Body of pancreas (tissue), 4 donors: ENCODE data around the gene METTL25B. TPM values are rescaled to one million over a fixed set of nuclear protein-coding genes. Genes with fewer than 3 reads are reported as not detected.

Experiments used
- ATAC-seq: fragments of 150-250 bp; one replicate; pipeline ENCODE4 v1.9.1; 2016
- DNase-seq, 4 donors: peaks; one replicate each; pipeline ENCODE4 v3.0.0-alpha.2; 2019
- H3K27ac ChIP-seq, 4 donors: fragments of 200-600 bp; sonication (generic); 1 replicate in 3 of 4; 2 replicates in 1 of 4; pipeline versions ENCODE4 v1.5.1 to v1.6.1; 2016 to 2019; ENCODE audit warnings: mild to moderate bottlenecking in 1 of 4, mixed read lengths in 1 of 4, moderate library complexity in 1 of 4
- H3K27me3 ChIP-seq, 2 donors: fragments of 200-600 bp; sonication (generic); one replicate each; pipeline ENCODE4 v1.6.0; 2016; ENCODE audit warnings: mild to moderate bottlenecking in 1 of 2
- H3K36me3 ChIP-seq, 2 donors: fragments of 200-600 bp; sonication (generic); replicated peaks in 1 of 2; 2 replicates each; pipeline ENCODE4 v1.5.1; 2016; ENCODE audit warnings: low read depth in 2 of 2; ENCODE audit not compliant: insufficient read depth in 1 of 2
- H3K4me1 ChIP-seq: fragments of 200-600 bp; sonication (generic); one replicate; pipeline ENCODE4 v1.6.0; 2016
- H3K4me3 ChIP-seq, 2 donors: fragments of 200-600 bp; sonication (generic); 1 replicate in 1 of 2; 2 replicates in 1 of 2; pipeline ENCODE4 v1.5.1; 2016 to 2019
- H3K9me3 ChIP-seq, 3 donors: fragments of 200-600 bp; sonication (generic); 1 replicate in 2 of 3; 2 replicates in 1 of 3; pipeline ENCODE4 v1.5.1; 2016
- POLR2A ChIP-seq, 3 donors: fragments of 450-650 bp; IDR thresholded peaks; one replicate each; pipeline ENCODE4 v1.6.1; 2016; ENCODE audit warnings: antibody characterized with exemption in 3 of 3, mild to moderate bottlenecking in 2 of 3
- WGBS, 2 donors: methylation state at CpG; one replicate each; pipeline ENCODE4 v1.1.5; 2017; 5-methylcytosine and 5-hydroxymethylcytosine counted together
- intact Hi-C: fragments of 100-400 bp; cut with DNase I; formaldehyde crosslinking; loops from one replicate; pipeline ENCODE4 v1.15.1; 2023
- total RNA-seq, 2 donors: library from RNA; depleted of rRNA; stranded (reverse); fragments of >200 nt; gene quantifications; one replicate each; pipeline ENCODE4 v1.1.0, GENCODE V29; 2016
- TF ChIP-seq, protein P1 (sequence below), 7 experiments: fragments of 450-650 bp in 4 of 7; fragments of 200-600 bp in 3 of 7; sonication (generic) in 3 of 7; IDR thresholded peaks; one replicate each; pipeline ENCODE4 v1.5.1; 2016 to 2019; ENCODE audit warnings: antibody characterized with exemption in 7 of 7

Gene METTL25B
- total RNA-seq, 2 donors from 2014 or later: 14.5 to 68.2 TPM

GRCh38 chr1:156747742-156748669 is 19.7 kb downstream of the METTL25B start:
- Histone ChIP-seq H3K4me3 (no peak overlapping the region), H3K27me3 (no peaks in the 10 kb centered on the region), H3K36me3 (peaks cover 0 to 3% of the 10 kb centered on the region in 2 donors), H3K4me1 (peaks cover 58% of the 10 kb centered on the region), H3K27ac (peak overlapping the region; percentile 92 to 99 (median 98)), H3K9me3 (no peaks in the 10 kb centered on the region)
- no peak for TF ChIP-seq POLR2A (IDR thresholded peaks at IDR 0.05)
- TF ChIP-seq, protein P1, sequence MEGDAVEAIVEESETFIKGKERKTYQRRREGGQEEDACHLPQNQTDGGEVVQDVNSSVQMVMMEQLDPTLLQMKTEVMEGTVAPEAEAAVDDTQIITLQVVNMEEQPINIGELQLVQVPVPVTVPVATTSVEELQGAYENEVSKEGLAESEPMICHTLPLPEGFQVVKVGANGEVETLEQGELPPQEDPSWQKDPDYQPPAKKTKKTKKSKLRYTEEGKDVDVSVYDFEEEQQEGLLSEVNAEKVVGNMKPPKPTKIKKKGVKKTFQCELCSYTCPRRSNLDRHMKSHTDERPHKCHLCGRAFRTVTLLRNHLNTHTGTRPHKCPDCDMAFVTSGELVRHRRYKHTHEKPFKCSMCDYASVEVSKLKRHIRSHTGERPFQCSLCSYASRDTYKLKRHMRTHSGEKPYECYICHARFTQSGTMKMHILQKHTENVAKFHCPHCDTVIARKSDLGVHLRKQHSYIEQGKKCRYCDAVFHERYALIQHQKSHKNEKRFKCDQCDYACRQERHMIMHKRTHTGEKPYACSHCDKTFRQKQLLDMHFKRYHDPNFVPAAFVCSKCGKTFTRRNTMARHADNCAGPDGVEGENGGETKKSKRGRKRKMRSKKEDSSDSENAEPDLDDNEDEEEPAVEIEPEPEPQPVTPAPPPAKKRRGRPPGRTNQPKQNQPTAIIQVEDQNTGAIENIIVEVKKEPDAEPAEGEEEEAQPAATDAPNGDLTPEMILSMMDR (IDR thresholded peaks at IDR 0.05): no peak
- DNase-seq: peak in 2 of 4 donors; percentile 13 to 15
- no peak for ATAC-seq
- 11 to 12% methylated on average over 8 of the region's 8 CpGs for WGBS, 2 donors
- intact Hi-C loops: no loop called here

GRCh38 chr1:156748670-156749418 is 20.6 kb downstream of the METTL25B start:
- DNase-seq (peak; percentile 49 to 76 (median 64)), ATAC-seq (no peak)
- peaks cover 0 to under 1% of the 10 kb centered on the region in 2 donors for H3K36me3 ChIP-seq
- intact Hi-C loops: no loop called here
- H3K27ac ChIP-seq: peak overlapping the region; percentile 92 to 99 (median 98)
- WGBS, 2 donors: 9 to 18% methylated on average over 9 of the region's 9 CpGs
- H3K4me1 ChIP-seq: peaks cover 63% of the 10 kb centered on the region
- TF ChIP-seq, protein P1 (IDR thresholded peaks at IDR 0.05): no peak
- TF ChIP-seq POLR2A (IDR thresholded peaks at IDR 0.05): peak; percentile 18 to 76 (median 69)
- H3K4me3 ChIP-seq: no peak overlapping the region
- no peaks in the 10 kb centered on the region for H3K9me3 ChIP-seq
- no peaks in the 10 kb centered on the region for H3K27me3 ChIP-seq

- ATAC-seq (no peak), DNase-seq (peak in 3 of 4 donors; percentile 32 to 41 (median 40))
- H3K36me3 ChIP-seq: no peaks in the 10 kb centered on the region
- H3K4me1 ChIP-seq: peaks cover 63% of the 10 kb centered on the region
- H3K27me3 ChIP-seq: no peaks in the 10 kb centered on the region
- intact Hi-C loops: no loop called here
- H3K4me3 ChIP-seq: peak overlapping the region in 1 of 2 donors; percentile 66
- WGBS, 2 donors: 13% methylated on average over 8 of the region's 8 CpGs
- no peaks in the 10 kb centered on the region for H3K9me3 ChIP-seq
- no peak for TF ChIP-seq POLR2A (IDR thresholded peaks at IDR 0.05)
- TF ChIP-seq, protein P1 (IDR thresholded peaks at IDR 0.05): peak in 3 of 7 experiments; percentile 4 to 10 (median 9)
- peak overlapping the region; percentile 92 to 99 (median 98) for H3K27ac ChIP-seq
These were observed 21.3 kb downstream of the METTL25B start for GRCh38 chr1:156749419-156750118.

DNA sequence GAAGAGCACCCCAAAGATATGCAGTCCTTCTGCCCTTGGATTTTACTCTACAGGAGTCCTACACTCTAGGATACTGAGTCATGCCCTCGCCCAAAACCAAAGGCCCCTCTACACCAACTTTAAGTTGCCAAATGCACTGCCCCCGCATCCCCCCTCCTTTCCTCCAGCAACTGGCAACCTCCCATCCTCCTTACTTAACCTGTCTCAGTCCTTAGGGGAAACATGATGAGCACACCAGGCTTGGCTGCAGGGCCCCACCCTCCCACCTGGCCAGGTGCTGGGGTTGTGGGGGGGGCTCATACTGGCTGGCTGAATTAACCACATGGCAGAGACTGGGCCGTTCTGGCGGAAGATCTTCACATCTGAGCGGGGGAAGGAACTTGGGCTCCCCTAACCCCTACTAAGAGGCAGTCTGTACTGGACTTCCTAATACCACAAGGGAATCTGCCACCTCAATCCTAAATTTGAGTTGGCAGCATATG is 22.0 kb downstream of the METTL25B start:
- WGBS, 2 donors: 0 to 2% methylated on average over 5 of the region's 5 CpGs
- TF ChIP-seq, protein P1 (IDR thresholded peaks at IDR 0.05): no peak
- peak in 1 of 3 donors; percentile 23 for TF ChIP-seq POLR2A (IDR thresholded peaks at IDR 0.05)
- Histone ChIP-seq H3K4me3 (peak overlapping the region; percentile 66 to 97), H3K36me3 (no peaks in the 10 kb centered on the region), H3K9me3 (no peaks in the 10 kb centered on the region), H3K27ac (peak overlapping the region; percentile 92 to 99 (median 98)), H3K27me3 (no peaks in the 10 kb centered on the region), H3K4me1 (peaks cover 60% of the 10 kb centered on the region)
- ATAC-seq (no peak), DNase-seq (peak; percentile 57 to 67 (median 63))
- intact Hi-C loops: no loop called here
